ENCODE data around the gene DNAJC11. TPM values are rescaled to one million over a fixed set of nuclear protein-coding genes. Genes with fewer than 3 reads are reported as not detected.

DNAJC11 gene
- total RNA-seq, 1 experiment from 2014 or later: 93.6 TPM

DNA sequence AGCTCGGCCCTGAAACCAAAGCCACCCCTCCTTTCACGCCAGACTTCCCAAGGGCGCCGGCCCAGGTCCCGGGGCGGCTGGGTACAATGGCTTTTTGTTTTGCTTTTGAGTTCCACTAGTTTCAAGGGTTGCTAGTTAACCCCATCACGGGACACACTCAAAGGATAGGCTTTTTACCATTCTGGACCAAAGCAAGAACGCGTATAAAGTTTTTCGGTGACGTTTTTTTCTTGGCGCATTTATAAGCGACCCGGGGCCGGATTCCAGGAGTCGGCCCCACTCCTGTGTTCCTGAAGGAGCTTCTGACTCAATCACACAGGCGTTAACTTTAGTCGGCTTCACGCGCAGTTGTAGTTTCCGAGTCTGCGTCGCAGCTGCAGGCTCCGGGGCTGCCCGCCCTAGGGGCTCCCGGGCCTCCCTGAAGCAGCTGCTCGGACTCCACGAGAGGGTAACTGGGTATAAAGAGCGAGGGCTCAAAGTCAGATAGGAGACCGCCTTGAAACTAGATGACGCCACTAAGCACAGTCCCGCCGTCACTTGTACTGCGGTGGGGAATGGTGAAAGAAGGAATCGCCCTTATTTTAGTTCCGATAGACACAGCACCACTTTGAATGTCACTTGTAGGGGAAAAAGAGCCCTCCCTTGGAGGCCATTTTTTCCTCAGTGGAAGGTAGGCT is 98.2 kb downstream of the DNAJC11 start:
- ATAC-seq: peak; percentile 52
- intact Hi-C loops (cut with micrococcal nuclease; ENCODE audit: unreplicated experiment): no loop called here
- Histone ChIP-seq H3K27me3 (ENCODE audit: control insufficient read depth, insufficient read depth, low read length) (no peaks in the 10 kb centered on the region), H3K4me3 (ENCODE audit: low read depth in 2 of 2, low read length in 2 of 2) (peak overlapping the region; percentile 54 to 61), H3K27ac (ENCODE audit: low read length) (peak overlapping the region; percentile 97), H3K36me3 (ENCODE audit: control insufficient read depth, insufficient read depth, low read length) (no peaks in the 10 kb centered on the region; the same call in 1 of the 2 replicates), H3K4me1 (ENCODE audit: control insufficient read depth, insufficient read depth, low read length) (peaks cover 19% of the 10 kb centered on the region), H3K9me3 (ENCODE audit: control insufficient read depth, insufficient read depth, low read depth, low read length) (no peaks in the 10 kb centered on the region)
- CTCF ChIA-PET: interaction anchor here (1.0 kb wide), 1 partner anchor 9 kb away, joined by 3 read pairs; no protein-coding TSS in a partner anchor
- in situ Hi-C loops (cut with HindIII; ENCODE audit: low pct_unique_long_range_greater_than_20kb, low sequenced_read_pairs): no loop called here
- DNase-seq (ENCODE audit: low read depth, low spot score): no peak
- TSS peak; percentile 96 for BruUV-seq (replicated peaks)
- TF ChIP-seq TCF7L2 (IDR thresholded peaks at IDR 0.05; ENCODE audit: low read depth, low read length): 0 out of 2 replicates have a peak, but pooled peaks have one; percentile 38
- TF ChIP-seq, protein P1, sequence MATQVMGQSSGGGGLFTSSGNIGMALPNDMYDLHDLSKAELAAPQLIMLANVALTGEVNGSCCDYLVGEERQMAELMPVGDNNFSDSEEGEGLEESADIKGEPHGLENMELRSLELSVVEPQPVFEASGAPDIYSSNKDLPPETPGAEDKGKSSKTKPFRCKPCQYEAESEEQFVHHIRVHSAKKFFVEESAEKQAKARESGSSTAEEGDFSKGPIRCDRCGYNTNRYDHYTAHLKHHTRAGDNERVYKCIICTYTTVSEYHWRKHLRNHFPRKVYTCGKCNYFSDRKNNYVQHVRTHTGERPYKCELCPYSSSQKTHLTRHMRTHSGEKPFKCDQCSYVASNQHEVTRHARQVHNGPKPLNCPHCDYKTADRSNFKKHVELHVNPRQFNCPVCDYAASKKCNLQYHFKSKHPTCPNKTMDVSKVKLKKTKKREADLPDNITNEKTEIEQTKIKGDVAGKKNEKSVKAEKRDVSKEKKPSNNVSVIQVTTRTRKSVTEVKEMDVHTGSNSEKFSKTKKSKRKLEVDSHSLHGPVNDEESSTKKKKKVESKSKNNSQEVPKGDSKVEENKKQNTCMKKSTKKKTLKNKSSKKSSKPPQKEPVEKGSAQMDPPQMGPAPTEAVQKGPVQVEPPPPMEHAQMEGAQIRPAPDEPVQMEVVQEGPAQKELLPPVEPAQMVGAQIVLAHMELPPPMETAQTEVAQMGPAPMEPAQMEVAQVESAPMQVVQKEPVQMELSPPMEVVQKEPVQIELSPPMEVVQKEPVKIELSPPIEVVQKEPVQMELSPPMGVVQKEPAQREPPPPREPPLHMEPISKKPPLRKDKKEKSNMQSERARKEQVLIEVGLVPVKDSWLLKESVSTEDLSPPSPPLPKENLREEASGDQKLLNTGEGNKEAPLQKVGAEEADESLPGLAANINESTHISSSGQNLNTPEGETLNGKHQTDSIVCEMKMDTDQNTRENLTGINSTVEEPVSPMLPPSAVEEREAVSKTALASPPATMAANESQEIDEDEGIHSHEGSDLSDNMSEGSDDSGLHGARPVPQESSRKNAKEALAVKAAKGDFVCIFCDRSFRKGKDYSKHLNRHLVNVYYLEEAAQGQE (IDR thresholded peaks at IDR 0.05; ENCODE audit: insufficient read depth in 1 of 2, low read depth in 2 of 2, low read length in 1 of 2): no peak
- peak; percentile 26 for TF ChIP-seq POLR2AphosphoS5 (IDR thresholded peaks at IDR 0.05; ENCODE audit: low read depth, low read length)
- TF ChIP-seq, protein P2, sequence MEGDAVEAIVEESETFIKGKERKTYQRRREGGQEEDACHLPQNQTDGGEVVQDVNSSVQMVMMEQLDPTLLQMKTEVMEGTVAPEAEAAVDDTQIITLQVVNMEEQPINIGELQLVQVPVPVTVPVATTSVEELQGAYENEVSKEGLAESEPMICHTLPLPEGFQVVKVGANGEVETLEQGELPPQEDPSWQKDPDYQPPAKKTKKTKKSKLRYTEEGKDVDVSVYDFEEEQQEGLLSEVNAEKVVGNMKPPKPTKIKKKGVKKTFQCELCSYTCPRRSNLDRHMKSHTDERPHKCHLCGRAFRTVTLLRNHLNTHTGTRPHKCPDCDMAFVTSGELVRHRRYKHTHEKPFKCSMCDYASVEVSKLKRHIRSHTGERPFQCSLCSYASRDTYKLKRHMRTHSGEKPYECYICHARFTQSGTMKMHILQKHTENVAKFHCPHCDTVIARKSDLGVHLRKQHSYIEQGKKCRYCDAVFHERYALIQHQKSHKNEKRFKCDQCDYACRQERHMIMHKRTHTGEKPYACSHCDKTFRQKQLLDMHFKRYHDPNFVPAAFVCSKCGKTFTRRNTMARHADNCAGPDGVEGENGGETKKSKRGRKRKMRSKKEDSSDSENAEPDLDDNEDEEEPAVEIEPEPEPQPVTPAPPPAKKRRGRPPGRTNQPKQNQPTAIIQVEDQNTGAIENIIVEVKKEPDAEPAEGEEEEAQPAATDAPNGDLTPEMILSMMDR (IDR thresholded peaks at IDR 0.05): no peak
- TF ChIP-seq SIN3A (IDR thresholded peaks at IDR 0.05; ENCODE audit: borderline replicate concordance, insufficient read depth, low read depth, low read length): no peak
- POLR2A ChIA-PET: no interaction called here

DNA sequence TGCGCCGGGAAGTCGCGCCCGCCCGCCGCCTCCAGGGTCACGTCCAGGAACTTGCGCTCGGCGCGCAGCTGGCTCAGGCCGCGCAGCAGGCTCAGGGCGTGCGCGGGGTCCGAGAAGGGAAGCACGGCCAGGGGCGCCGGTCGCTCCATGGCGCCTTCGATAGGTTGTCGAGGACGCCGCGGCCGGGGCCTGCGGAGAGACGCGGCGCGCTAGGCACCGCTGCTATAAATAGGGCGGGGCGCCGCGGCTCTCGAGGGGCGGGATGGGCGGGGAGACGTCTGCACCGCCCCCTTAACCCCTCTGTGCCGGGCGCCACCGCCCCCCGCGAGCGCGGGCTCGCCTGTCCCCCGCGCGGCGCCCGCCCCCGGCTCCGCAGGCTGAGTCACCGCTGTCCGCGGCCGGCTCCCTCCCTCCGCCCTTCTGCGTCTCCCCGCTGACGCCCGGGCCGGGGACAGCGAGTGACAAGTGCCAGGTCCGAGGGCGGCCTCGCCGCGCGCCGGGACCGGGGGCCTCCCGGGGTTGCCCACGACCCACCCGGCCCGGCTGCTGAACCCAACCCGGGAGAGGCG is 98.9 kb downstream of the DNAJC11 start, which contains the start of gene KLHL21:
Gene KLHL21 (minus strand): TSS at position 201 of the 569 bp plus-strand sequence. CDS start 52 bp downstream, at position 149.
- no TSS peak for BruUV-seq (replicated peaks)
- no peaks in the 10 kb centered on the region; the same call in 1 of the 2 replicates for H3K36me3 ChIP-seq (ENCODE audit: control insufficient read depth, insufficient read depth, low read length)
- peaks cover 19% of the 10 kb centered on the region for H3K4me1 ChIP-seq (ENCODE audit: control insufficient read depth, insufficient read depth, low read length)
- no peak for DNase-seq (ENCODE audit: low read depth, low spot score)
- in situ Hi-C loops (cut with HindIII; ENCODE audit: low pct_unique_long_range_greater_than_20kb, low sequenced_read_pairs): no loop called here
- TF ChIP-seq POLR2AphosphoS5 (IDR thresholded peaks at IDR 0.05; ENCODE audit: low read depth, low read length): peak; percentile 93
- TF ChIP-seq, protein P1 (IDR thresholded peaks at IDR 0.05; ENCODE audit: insufficient read depth in 1 of 2, low read depth in 2 of 2, low read length in 1 of 2): no peak
- peak; percentile 90; the same call in 1 of the 2 replicates for TF ChIP-seq SIN3A (IDR thresholded peaks at IDR 0.05; ENCODE audit: borderline replicate concordance, insufficient read depth, low read depth, low read length)
- no peaks in the 10 kb centered on the region for H3K27me3 ChIP-seq (ENCODE audit: control insufficient read depth, insufficient read depth, low read length)
- ChIA-PET POLR2A (interaction anchor here (0.6 to 0.7 kb wide), 2 partner anchors 21 to 159 kb away, joined by 3 to 6 read pairs; no protein-coding TSS in a partner anchor), CTCF (no interaction called here)
- intact Hi-C loops (cut with micrococcal nuclease; ENCODE audit: unreplicated experiment): no loop called here
- peak within 1 kb of the TSS; percentile 97 for H3K27ac ChIP-seq (ENCODE audit: low read length)
- no peaks in the 10 kb centered on the region for H3K9me3 ChIP-seq (ENCODE audit: control insufficient read depth, insufficient read depth, low read depth, low read length)
- ATAC-seq: peak; percentile 85
- H3K4me3 ChIP-seq (ENCODE audit: low read depth in 2 of 2, low read length in 2 of 2): peak within 1 kb of the TSS; percentile 61 to 96

Data from Panc1 (cell line).